Cardiac muscle cell (in vitro differentiated cells and primary cell): Measurements from ENCODE around the gene RPL18. TPM values are rescaled to one million over a fixed set of nuclear protein-coding genes. Genes with fewer than 3 reads are reported as not detected.

Source experiments
- DNase-seq, 2 donors: peaks; one replicate each; pipeline versions ENCODE4 v3.0.0 to v3.0.0-alpha.2; 2010 to 2017; ENCODE audit warnings: low read depth in 1 of 2, low spot score in 1 of 2
- H3K27ac ChIP-seq: fragments of 200-600 bp; sonication (generic); 2 replicates; pipeline ENCODE4 v1.5.1; 2016
- H3K27me3 ChIP-seq: fragments of 200-600 bp; sonication (generic); 2 replicates; pipeline ENCODE4 v1.6.0; 2016; ENCODE audit warnings: control low read depth
- H3K36me3 ChIP-seq: fragments of 200-600 bp; sonication (generic); 2 replicates; pipeline ENCODE4 v1.5.1; 2016; ENCODE audit warnings: control low read depth
- H3K4me1 ChIP-seq: fragments of 200-600 bp; sonication (generic); 2 replicates; pipeline ENCODE4 v1.8.1; 2017; ENCODE audit warnings: low read depth, mild to moderate bottlenecking, mixed run types
- H3K4me3 ChIP-seq: fragments of 200-600 bp; sonication (generic); 2 replicates; pipeline ENCODE4 v1.5.1; 2016; ENCODE audit warnings: mild to moderate bottlenecking
- H3K9me3 ChIP-seq: fragments of 200-600 bp; sonication (generic); 2 replicates; pipeline ENCODE4 v1.5.1; 2017; ENCODE audit warnings: low read depth, mild to moderate bottlenecking, control low read depth
- polyA plus RNA-seq: library from polyadenylated mRNA; unstranded; fragments of >200 nt; fragmentation: Nextera tagmentation; extraction: Ambion mirVana; gene quantifications from 2 replicates; pipeline ENCODE4 v1.2.1, GENCODE V29; 2016
- total RNA-seq: library from RNA; depleted of rRNA; stranded (reverse); fragments of >200 nt; gene quantifications from 2 replicates; pipeline ENCODE4 v1.2.3, GENCODE V29; 2016
- TF ChIP-seq, protein P1 (sequence below): IDR thresholded peaks from 2 replicates; pipeline ENCODE4 v1.5.1; 2012; ENCODE audit warnings: low read depth, mild to moderate bottlenecking, low read length

RPL18 gene
- total and polyA plus RNA-seq, 2 experiments from 2014 or later: 692 to 3,429 TPM

DNA sequence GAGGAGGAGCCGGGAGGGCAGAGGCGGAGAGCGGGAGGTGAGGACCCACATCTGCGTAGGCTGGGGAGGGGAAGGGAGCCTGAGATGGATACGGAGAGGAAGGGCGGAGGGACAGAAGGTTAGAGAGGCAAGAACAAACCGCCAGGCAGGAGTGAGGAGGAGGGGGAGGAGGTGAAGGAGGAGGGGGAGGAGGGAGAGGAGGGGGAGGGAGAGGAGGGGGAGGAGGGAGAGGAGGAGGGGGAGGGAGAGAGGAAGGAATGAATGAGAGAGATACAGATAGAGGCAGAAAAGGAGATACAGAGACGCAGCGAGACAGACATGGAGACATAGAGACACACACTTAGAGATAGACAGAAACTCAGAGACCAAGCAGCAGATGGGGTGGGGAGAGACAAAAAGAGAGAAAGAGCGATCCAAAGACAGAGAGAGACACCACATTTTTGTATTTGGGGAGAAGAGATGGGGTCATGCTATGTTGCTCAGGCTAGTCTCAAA lies 27.8 kb upstream of the RPL18 start:
- H3K4me1 ChIP-seq: no peaks in the 10 kb centered on the region
- H3K9me3 ChIP-seq: no peaks in the 10 kb centered on the region
- H3K27me3 ChIP-seq: no peaks in the 10 kb centered on the region
- no peak overlapping the region for H3K27ac ChIP-seq
- no peak overlapping the region for H3K4me3 ChIP-seq
- no peak for DNase-seq
- no peaks in the 10 kb centered on the region for H3K36me3 ChIP-seq
- TF ChIP-seq, protein P1, sequence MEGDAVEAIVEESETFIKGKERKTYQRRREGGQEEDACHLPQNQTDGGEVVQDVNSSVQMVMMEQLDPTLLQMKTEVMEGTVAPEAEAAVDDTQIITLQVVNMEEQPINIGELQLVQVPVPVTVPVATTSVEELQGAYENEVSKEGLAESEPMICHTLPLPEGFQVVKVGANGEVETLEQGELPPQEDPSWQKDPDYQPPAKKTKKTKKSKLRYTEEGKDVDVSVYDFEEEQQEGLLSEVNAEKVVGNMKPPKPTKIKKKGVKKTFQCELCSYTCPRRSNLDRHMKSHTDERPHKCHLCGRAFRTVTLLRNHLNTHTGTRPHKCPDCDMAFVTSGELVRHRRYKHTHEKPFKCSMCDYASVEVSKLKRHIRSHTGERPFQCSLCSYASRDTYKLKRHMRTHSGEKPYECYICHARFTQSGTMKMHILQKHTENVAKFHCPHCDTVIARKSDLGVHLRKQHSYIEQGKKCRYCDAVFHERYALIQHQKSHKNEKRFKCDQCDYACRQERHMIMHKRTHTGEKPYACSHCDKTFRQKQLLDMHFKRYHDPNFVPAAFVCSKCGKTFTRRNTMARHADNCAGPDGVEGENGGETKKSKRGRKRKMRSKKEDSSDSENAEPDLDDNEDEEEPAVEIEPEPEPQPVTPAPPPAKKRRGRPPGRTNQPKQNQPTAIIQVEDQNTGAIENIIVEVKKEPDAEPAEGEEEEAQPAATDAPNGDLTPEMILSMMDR: no peak

DNA sequence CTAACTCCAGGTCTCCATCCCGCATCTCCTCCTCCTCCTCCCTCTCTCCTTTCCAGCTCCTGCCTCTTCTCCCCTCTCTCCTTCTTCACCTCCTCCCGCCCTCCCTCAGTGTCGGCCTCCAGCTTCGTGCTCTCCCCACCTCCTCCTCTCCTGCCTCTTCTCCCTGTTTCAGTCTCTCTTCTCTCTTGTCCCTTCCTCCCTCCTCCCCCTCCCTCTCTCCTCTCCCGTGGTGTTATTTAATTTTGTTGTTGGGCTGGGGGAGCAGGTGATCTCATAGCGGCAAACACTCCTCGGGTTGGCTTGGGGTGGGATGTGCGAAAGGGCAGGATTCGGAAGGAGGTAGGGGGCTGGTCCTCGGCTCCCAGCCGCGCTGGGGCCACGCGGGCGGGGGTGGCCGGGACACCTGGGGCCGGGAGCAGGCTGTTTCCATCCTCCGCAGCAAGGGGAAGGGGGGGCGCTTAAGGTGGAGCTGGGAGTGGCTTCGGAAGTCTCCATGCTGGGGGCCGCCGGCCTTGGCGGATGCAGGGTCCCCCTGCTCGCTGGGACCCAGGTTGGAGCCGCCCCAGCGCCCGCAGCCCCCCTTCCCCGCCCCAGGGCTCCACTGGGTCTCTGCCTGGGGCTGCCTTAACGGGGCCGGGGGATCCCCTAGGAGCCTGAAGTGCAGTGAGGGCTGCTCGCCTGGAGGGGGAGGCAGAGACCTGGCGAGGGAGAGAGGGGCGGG lies 27.2 kb upstream of the RPL18 start, which contains the start of gene CA11:
Gene CA11 (minus strand): TSS at position 187 of the 721 bp plus-strand sequence. CDS start 555 bp downstream, outside the sequence.
- Histone ChIP-seq H3K36me3 (no peaks in the 10 kb centered on the region), H3K27me3 (no peaks in the 10 kb centered on the region), H3K4me1 (no peaks in the 10 kb centered on the region), H3K4me3 (peak within 1 kb of the TSS; percentile 45), H3K27ac (peak within 1 kb of the TSS; percentile 26), H3K9me3 (no peaks in the 10 kb centered on the region)
- TF ChIP-seq, protein P1: peak; percentile 76
- peak; percentile 92 to 94 for DNase-seq

DNA sequence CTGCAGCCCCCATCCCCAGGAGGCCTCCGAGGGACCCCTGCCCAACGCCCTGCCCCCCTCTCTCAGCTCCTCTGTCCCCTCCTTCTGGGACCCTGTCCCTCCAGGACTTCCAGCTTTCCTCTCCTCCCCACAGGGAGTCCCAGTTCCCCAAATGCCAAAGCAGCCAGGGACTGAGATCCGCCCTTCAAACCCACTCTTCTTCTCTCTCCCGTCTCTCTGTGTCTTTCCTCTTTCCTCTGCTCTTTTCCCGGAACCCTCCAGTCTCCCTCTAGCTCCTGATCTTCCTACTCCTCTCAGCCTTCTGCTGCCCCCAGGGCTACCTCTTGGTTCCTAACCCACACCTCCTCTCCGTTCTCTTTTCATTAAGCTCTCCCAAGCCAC lies 26.6 kb upstream of the RPL18 start:
- Histone ChIP-seq H3K27ac (peak overlapping the region; percentile 26), H3K27me3 (no peaks in the 10 kb centered on the region)
- peak in 1 of 2 donors; percentile 10 for DNase-seq

DNA sequence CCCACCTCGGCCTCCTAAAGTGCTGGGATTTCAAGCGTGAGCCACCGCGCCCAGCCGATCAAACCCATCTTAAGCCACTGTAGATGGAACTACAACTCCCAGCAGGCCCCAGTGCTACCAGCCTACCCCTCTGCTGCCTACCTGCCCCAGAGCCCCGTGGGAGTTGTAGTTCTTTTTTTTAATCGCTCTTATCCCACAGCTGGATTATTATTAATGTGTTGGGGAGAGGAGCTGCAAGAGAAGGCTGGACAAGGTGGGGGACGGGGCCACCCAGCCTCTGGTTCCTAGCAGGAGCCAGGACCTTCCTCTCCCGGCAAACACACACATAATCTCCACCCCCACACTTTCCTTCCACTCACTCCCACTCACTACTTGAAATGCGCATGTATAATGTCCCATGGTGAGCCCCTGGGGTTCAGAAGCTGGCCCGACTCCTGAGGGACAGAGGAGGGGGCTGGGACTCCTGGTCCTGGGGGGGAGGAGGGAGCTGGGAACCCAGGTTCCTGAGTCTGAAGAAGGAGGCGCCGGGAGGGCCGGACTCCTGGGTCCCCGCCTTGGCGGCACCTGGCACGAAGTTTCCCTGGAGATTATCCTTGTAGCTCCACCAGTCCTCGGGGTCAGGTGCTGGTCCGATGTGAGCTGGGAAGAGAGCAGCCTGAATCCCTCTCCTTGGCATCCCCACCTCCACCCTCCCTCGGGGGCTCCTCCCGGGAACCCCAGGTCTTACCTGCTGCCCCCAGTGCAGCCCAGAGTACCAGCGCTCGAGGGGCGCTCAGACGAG lies 26.1 kb upstream of the RPL18 start:
- H3K9me3 ChIP-seq: no peaks in the 10 kb centered on the region
- peak overlapping the region; percentile 45 for H3K4me3 ChIP-seq
- H3K27ac ChIP-seq: no peak overlapping the region
- no peaks in the 10 kb centered on the region for H3K27me3 ChIP-seq
- TF ChIP-seq, protein P1: no peak
- no peaks in the 10 kb centered on the region for H3K4me1 ChIP-seq
- no peaks in the 10 kb centered on the region for H3K36me3 ChIP-seq
- DNase-seq: peak; percentile 84 to 86

More for the DNA sequence above, 26.6 kb upstream of the RPL18 start:
- Histone ChIP-seq H3K4me1 (no peaks in the 10 kb centered on the region), H3K36me3 (no peaks in the 10 kb centered on the region), H3K9me3 (no peaks in the 10 kb centered on the region), H3K4me3 (peak overlapping the region; percentile 45)
- TF ChIP-seq, protein P1: no peak

DNA sequence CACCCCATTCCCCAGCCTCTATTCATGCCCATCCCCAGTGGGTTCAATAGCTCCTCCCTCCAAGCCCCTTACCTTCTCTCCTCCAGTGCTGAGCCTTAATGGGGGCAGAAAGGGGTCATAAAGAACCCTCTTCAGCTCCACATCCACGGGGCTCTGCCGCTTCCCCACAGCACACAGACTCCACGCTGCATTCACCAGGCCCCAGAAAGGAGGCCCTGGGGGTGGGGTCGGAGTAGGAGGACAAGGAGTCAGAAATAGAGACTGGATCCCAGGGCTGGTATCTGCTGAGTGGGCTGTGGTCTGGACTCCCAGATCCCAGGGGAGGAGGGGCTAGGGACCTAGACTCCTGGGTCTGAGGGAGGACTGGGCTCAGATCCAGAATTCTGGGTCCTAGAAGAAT lies 25.4 kb upstream of the RPL18 start:
- Histone ChIP-seq H3K27me3 (no peaks in the 10 kb centered on the region), H3K27ac (no peak overlapping the region), H3K4me1 (no peaks in the 10 kb centered on the region), H3K36me3 (no peaks in the 10 kb centered on the region), H3K9me3 (no peaks in the 10 kb centered on the region), H3K4me3 (no peak overlapping the region)
- no peak for DNase-seq
- TF ChIP-seq, protein P1: no peak
